ENCODE measurements around the gene UBTD1. TPM values are rescaled to one million over a fixed set of nuclear protein-coding genes. Genes with fewer than 3 reads are reported as not detected.
A peak's percentile ranks its signal among the peaks of the same experiment; 100 is the strongest.

The UBTD1 gene
- polyA plus RNA-seq, 1 donor (not counting 4 experiments of a cell fraction or from before 2014, with no cell fraction given), result 12.0 TPM

DNA sequence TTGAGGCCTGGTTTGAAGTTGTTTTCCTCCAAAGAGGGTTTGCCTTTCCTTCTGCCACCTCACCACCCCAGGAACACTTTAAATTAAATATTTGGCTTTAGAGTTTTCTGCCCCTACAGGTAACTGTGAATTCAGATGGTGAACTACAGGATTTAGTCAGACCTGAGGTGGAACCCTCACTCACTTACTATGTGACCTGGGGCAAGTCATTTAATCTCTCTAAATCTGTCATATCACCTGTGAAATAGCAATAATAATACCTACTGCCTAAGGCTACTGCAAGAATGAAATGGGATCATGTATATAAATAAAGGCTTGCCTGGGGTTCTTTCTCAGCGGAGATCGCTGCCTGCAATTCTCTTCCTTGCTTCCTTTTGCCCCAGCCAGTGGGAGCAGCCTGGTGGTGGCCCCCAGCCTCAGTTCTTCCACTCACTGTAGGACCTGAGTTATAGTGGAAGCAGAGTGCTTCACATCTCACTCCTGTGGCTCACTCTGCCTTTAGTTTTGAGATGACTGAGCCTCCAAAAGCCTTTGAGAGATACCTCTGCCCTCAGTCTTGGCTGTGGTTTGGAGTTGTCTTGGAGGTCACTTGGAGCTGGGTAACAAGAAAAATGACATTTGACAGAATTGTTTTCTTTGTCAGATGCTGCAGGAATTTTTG lies 67.7 kb downstream of the UBTD1 start:
- H3K4me3 ChIP-seq (ENCODE audit: control insufficient read depth in 2 of 3, extremely low read depth in 1 of 3, insufficient read depth in 2 of 3, low read depth in 1 of 3, low read length in 3 of 3), result no peak overlapping the region
- FAIRE-seq (no peak), DNase-seq (ENCODE audit: low read depth, low spot score) (no peak)
- H3K9ac ChIP-seq (ENCODE audit: control insufficient read depth, extremely low read depth, insufficient read depth, low read length), result no peak overlapping the region
- no peak overlapping the region for H3K27ac ChIP-seq (ENCODE audit: control insufficient read depth, insufficient read depth, low read length)
- H2AFZ ChIP-seq (ENCODE audit: control insufficient read depth, low read length), result no peak overlapping the region
- H3K36me3 ChIP-seq (ENCODE audit: control insufficient read depth in 2 of 2, extremely low read depth in 1 of 2, insufficient read depth in 2 of 2, low read length in 2 of 2), result peaks cover 5 to 13% of the 10 kb centered on the region in 2 experiments
- H3K9me1 ChIP-seq (ENCODE audit: control insufficient read depth, extremely low read depth, insufficient read depth, low read length), result no peaks in the 10 kb centered on the region
- TF ChIP-seq EZH2 (IDR thresholded peaks at IDR 0.05; ENCODE audit: low read length) (no peak), CTCF (optimal IDR thresholded peaks at IDR 0.05 in 1 of 3, IDR thresholded peaks at IDR 0.05 in 1 of 3, conservative IDR thresholded peaks at IDR 0.05 in 1 of 3; ENCODE audit: extremely low read depth in 1 of 3, insufficient read depth in 2 of 3, low read length in 3 of 3) (no peak)
- peaks cover 2% of the 10 kb centered on the region for H3K79me2 ChIP-seq (ENCODE audit: control insufficient read depth, insufficient read depth, low read length)
- H3K9me3 ChIP-seq (ENCODE audit: control insufficient read depth, low read depth, low read length), result no peaks in the 10 kb centered on the region
- dilution Hi-C loops (cut with MboI; ENCODE audit: extremely low pct_ligation_motif_present, low sequenced_read_pairs), result no loop called here
- H3K27me3 ChIP-seq (ENCODE audit: control insufficient read depth, extremely low read depth, insufficient read depth, low read length), result no peaks in the 10 kb centered on the region
- peaks cover 33% of the 10 kb centered on the region for H3K4me1 ChIP-seq (ENCODE audit: control insufficient read depth, extremely low read depth, insufficient read depth, low read length)
- H4K20me1 ChIP-seq (ENCODE audit: control insufficient read depth, extremely low read depth, insufficient read depth, low read length), result peaks cover 4% of the 10 kb centered on the region
- peak overlapping the region; percentile 22 for H3K4me2 ChIP-seq (ENCODE audit: control insufficient read depth, extremely low read depth, insufficient read depth, low read depth, low read length)

DNA sequence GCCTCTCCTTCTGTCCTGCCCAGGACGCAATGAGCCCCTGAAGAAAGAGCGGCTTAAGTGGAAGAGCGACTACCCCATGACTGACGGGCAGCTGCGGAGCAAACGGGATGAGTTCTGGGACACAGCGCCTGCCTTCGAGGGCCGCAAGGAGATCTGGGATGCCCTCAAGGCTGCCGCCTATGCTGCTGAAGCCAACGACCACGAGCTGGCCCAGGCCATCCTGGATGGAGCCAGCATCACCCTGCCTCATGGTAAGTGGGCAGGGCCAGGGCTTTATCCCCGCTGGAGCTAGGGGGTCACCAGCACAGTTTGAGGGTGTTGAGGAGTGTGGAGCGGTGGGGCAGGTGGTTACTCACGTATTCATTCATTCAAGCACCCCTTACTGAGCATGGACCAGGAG lies 69.2 kb downstream of the UBTD1 start:
- Histone ChIP-seq H3K9ac (ENCODE audit: control insufficient read depth, extremely low read depth, insufficient read depth, low read length) (no peak overlapping the region), H2AFZ (ENCODE audit: control insufficient read depth, low read length) (no peak overlapping the region), H4K20me1 (ENCODE audit: control insufficient read depth, extremely low read depth, insufficient read depth, low read length) (peaks cover 4% of the 10 kb centered on the region), H3K4me3 (ENCODE audit: control insufficient read depth in 2 of 3, extremely low read depth in 1 of 3, insufficient read depth in 2 of 3, low read depth in 1 of 3, low read length in 3 of 3) (no peak overlapping the region), H3K79me2 (ENCODE audit: control insufficient read depth, insufficient read depth, low read length) (no peaks in the 10 kb centered on the region), H3K9me3 (ENCODE audit: control insufficient read depth, low read depth, low read length) (no peaks in the 10 kb centered on the region), H3K36me3 (ENCODE audit: control insufficient read depth in 2 of 2, extremely low read depth in 1 of 2, insufficient read depth in 2 of 2, low read length in 2 of 2) (peaks cover 5 to 13% of the 10 kb centered on the region in 2 experiments), H3K27ac (ENCODE audit: control insufficient read depth, insufficient read depth, low read length) (no peak overlapping the region), H3K9me1 (ENCODE audit: control insufficient read depth, extremely low read depth, insufficient read depth, low read length) (no peaks in the 10 kb centered on the region), H3K4me1 (ENCODE audit: control insufficient read depth, extremely low read depth, insufficient read depth, low read length) (peaks cover 47% of the 10 kb centered on the region), H3K4me2 (ENCODE audit: control insufficient read depth, extremely low read depth, insufficient read depth, low read depth, low read length) (no peak overlapping the region), H3K27me3 (ENCODE audit: control insufficient read depth, extremely low read depth, insufficient read depth, low read length) (no peaks in the 10 kb centered on the region)
- TF ChIP-seq EZH2 (IDR thresholded peaks at IDR 0.05; ENCODE audit: low read length) (no peak), CTCF (optimal IDR thresholded peaks at IDR 0.05 in 1 of 3, IDR thresholded peaks at IDR 0.05 in 1 of 3, conservative IDR thresholded peaks at IDR 0.05 in 1 of 3; ENCODE audit: extremely low read depth in 1 of 3, insufficient read depth in 2 of 3, low read length in 3 of 3) (no peak)
- DNase-seq (ENCODE audit: low read depth, low spot score) (no peak), FAIRE-seq (no peak)
- dilution Hi-C loops (cut with MboI; ENCODE audit: extremely low pct_ligation_motif_present, low sequenced_read_pairs), result no loop called here

Measured in keratinocyte (primary cell).